NCI-H345 (cell line): ENCODE results near the gene ERCC6L2.
A peak's percentile ranks its signal among the peaks of the same experiment; 100 is the strongest.

ENCODE experiments used
- DNase-seq: peaks from one replicate; lab custom pipeline; 2025; lab: John Stamatoyannopoulos, UW

Gene ERCC6L2

GRCh38 chr9:95875305-95876137 lies at the start of gene ERCC6L2:
Gene ERCC6L2 (plus strand): TSS chr9:95875691. CDS start chr9:95876039, 348 bp downstream.
- DNase-seq: peak; percentile 99

GRCh38 chr9:95826183-95826838 lies 49.2 kb upstream of the ERCC6L2 start:
- DNase-seq: no peak

- DNase-seq: no peak
Observed at GRCh38 chr9:95830768-95831167, 44.7 kb upstream of the ERCC6L2 start.

- no peak for DNase-seq
Observed at GRCh38 chr9:95831810-95832209, 43.7 kb upstream of the ERCC6L2 start.

- no peak for DNase-seq
Observed at GRCh38 chr9:95833546-95834178, 41.8 kb upstream of the ERCC6L2 start.

GRCh38 chr9:95834281-95834907 lies 41.1 kb upstream of the ERCC6L2 start:
- no peak for DNase-seq

GRCh38 chr9:95835393-95835792 lies 40.1 kb upstream of the ERCC6L2 start:
- no peak for DNase-seq

- no peak for DNase-seq
Observed at GRCh38 chr9:95836072-95836471, 39.4 kb upstream of the ERCC6L2 start.

- no peak for DNase-seq
Observed at GRCh38 chr9:95839012-95839411, 36.5 kb upstream of the ERCC6L2 start.

- DNase-seq: no peak
Observed at GRCh38 chr9:95840074-95840473, 35.4 kb upstream of the ERCC6L2 start.

- no peak for DNase-seq
Observed at GRCh38 chr9:95841377-95841776, 34.1 kb upstream of the ERCC6L2 start.

- no peak for DNase-seq
Observed at GRCh38 chr9:95845751-95846150, 29.7 kb upstream of the ERCC6L2 start.

- DNase-seq: no peak
Observed at GRCh38 chr9:95848764-95849163, 26.7 kb upstream of the ERCC6L2 start.

GRCh38 chr9:95852059-95853032 lies 23.1 kb upstream of the ERCC6L2 start:
- peak; percentile 9 for DNase-seq

- no peak for DNase-seq
Observed at GRCh38 chr9:95854386-95855020, 21.0 kb upstream of the ERCC6L2 start.

GRCh38 chr9:95855961-95856360 lies 19.5 kb upstream of the ERCC6L2 start:
- no peak for DNase-seq

GRCh38 chr9:95857124-95857523 lies 18.4 kb upstream of the ERCC6L2 start:
- DNase-seq: peak; percentile 8

- DNase-seq: no peak
Observed at GRCh38 chr9:95857896-95858295, 17.6 kb upstream of the ERCC6L2 start.

- no peak for DNase-seq
Observed at GRCh38 chr9:95862343-95862742, 13.1 kb upstream of the ERCC6L2 start.

GRCh38 chr9:95864852-95865580 lies 10.5 kb upstream of the ERCC6L2 start:
- DNase-seq: no peak
